Liver (tissue), 9 donors: ENCODE results near the gene LRRC7. TPM values are rescaled to one million over a fixed set of nuclear protein-coding genes. Genes with fewer than 3 reads are reported as not detected.

Source experiments
- DNase-seq: peaks from one replicate; pipeline ENCODE4 v3.0.0-alpha.2; 2017; ENCODE audit warnings: low spot score
- H3K27ac ChIP-seq, 2 donors: one replicate each; pipeline ENCODE4 v1.7.0; 2013; ENCODE audit warnings: inconsistent platforms in 2 of 2, low read length in 2 of 2, control low read depth in 1 of 2, low read depth in 1 of 2, mild to moderate bottlenecking in 1 of 2
- H3K27me3 ChIP-seq, 4 donors: one replicate each; pipeline versions ENCODE4 v1.6.1 to v1.7.0; 2013; ENCODE audit warnings: low read length in 3 of 4, inconsistent platforms in 1 of 4, mild to moderate bottlenecking in 1 of 4, moderate library complexity in 1 of 4; ENCODE audit not compliant: control insufficient read depth in 4 of 4, insufficient read depth in 4 of 4
- H3K36me3 ChIP-seq, 4 donors: one replicate each; pipeline versions ENCODE4 v1.6.1 to v1.7.0; 2013; ENCODE audit warnings: low read length in 3 of 4, mild to moderate bottlenecking in 3 of 4, low read depth in 1 of 4, moderate library complexity in 1 of 4; ENCODE audit not compliant: control insufficient read depth in 4 of 4, insufficient read depth in 3 of 4
- H3K4me1 ChIP-seq, 4 donors: one replicate each; pipeline versions ENCODE4 v1.6.1 to v1.7.0; 2013; ENCODE audit warnings: low read length in 3 of 4, mild to moderate bottlenecking in 3 of 4, moderate library complexity in 1 of 4; ENCODE audit not compliant: control insufficient read depth in 4 of 4, insufficient read depth in 4 of 4
- H3K4me3 ChIP-seq, 3 donors: one replicate each; pipeline versions ENCODE4 v1.6.1 to v1.7.0; 2013; ENCODE audit warnings: low read length in 3 of 3, control low read depth in 1 of 3, low read depth in 1 of 3, mild to moderate bottlenecking in 1 of 3
- H3K9ac ChIP-seq, 2 donors: one replicate each; pipeline ENCODE4 v1.7.0; 2013; ENCODE audit warnings: low read length in 2 of 2, mild to moderate bottlenecking in 2 of 2, moderate library complexity in 2 of 2, control low read depth in 1 of 2, low read depth in 1 of 2
- H3K9me3 ChIP-seq, 4 donors: one replicate each; pipeline versions ENCODE4 v1.6.1 to v1.7.0; 2013; ENCODE audit warnings: low read length in 3 of 4; ENCODE audit not compliant: control insufficient read depth in 4 of 4
- EGR1 ChIP-seq, 2 donors: IDR thresholded peaks; 2 replicates each; pipeline ENCODE4 v1.6.1; 2016 to 2018; ENCODE audit warnings: antibody characterized with exemption in 2 of 2, low read depth in 2 of 2
- FOXA1 ChIP-seq: IDR thresholded peaks from 2 replicates; pipeline ENCODE4 v1.6.1; 2016; ENCODE audit warnings: antibody characterized with exemption
- FOXA2 ChIP-seq: IDR thresholded peaks from 2 replicates; pipeline ENCODE4 v1.6.1; 2016; ENCODE audit warnings: antibody characterized with exemption
- GABPA ChIP-seq, 2 donors: IDR thresholded peaks in 1 of 2; conservative IDR thresholded peaks in 1 of 2; 2 replicates each; pipeline ENCODE4 v1.6.1; 2016; ENCODE audit warnings: antibody characterized with exemption in 2 of 2, mild to moderate bottlenecking in 1 of 2, moderate library complexity in 1 of 2
- HNF4A ChIP-seq, 2 donors: conservative IDR thresholded peaks; 2 replicates each; pipeline ENCODE4 v1.6.1; 2016; ENCODE audit warnings: antibody characterized with exemption in 2 of 2, mild to moderate bottlenecking in 2 of 2
- HNF4G ChIP-seq: IDR thresholded peaks from 2 replicates; pipeline ENCODE4 v1.6.1; 2016; ENCODE audit warnings: antibody characterized with exemption
- JUND ChIP-seq, 2 donors: IDR thresholded peaks; 2 replicates each; pipeline ENCODE4 v1.6.1; 2016; ENCODE audit warnings: antibody characterized with exemption in 2 of 2
- NR2F2 ChIP-seq: IDR thresholded peaks from 2 replicates; pipeline ENCODE4 v1.6.1; 2016; ENCODE audit warnings: antibody characterized with exemption
- RAD21 ChIP-seq, 2 donors: IDR thresholded peaks; 2 replicates each; pipeline ENCODE4 v1.6.1; 2016; ENCODE audit warnings: antibody characterized with exemption in 2 of 2, mild to moderate bottlenecking in 2 of 2
- RXRA ChIP-seq, 2 donors: IDR thresholded peaks; 2 replicates each; pipeline ENCODE4 v1.6.1; 2017 to 2018; ENCODE audit warnings: antibody characterized with exemption in 2 of 2, mild to moderate bottlenecking in 1 of 2
- SP1 ChIP-seq: IDR thresholded peaks from 2 replicates; pipeline ENCODE4 v1.6.1; 2018; ENCODE audit warnings: antibody characterized with exemption, mild to moderate bottlenecking
- TAF1 ChIP-seq: conservative IDR thresholded peaks from 2 replicates; pipeline ENCODE4 v1.6.1; 2016; ENCODE audit warnings: antibody characterized with exemption, mild to moderate bottlenecking
- YY1 ChIP-seq: IDR thresholded peaks from 2 replicates; pipeline ENCODE4 v1.6.1; 2016; ENCODE audit warnings: antibody characterized with exemption, mild to moderate bottlenecking
- WGBS: extraction: QIAGEN DNeasy Blood & Tissue Kit; methylation state at CpG from one replicate; pipeline ENCODE4 v1.1.7; 2013; 5-methylcytosine and 5-hydroxymethylcytosine counted together
- polyA plus RNA-seq, 2 donors: library from polyadenylated mRNA; stranded (reverse) in 1 of 2; unstranded in 1 of 2; fragments of 200-250 nt in 1 of 2; fragments of >200 nt in 1 of 2; fragmentation: Nextera tagmentation in 1 of 2; extraction: Ambion mirVana in 1 of 2; gene quantifications; one replicate each; pipeline versions ENCODE4 v1.2.1 to v1.2.3, GENCODE V29; 2013 to 2015
- total RNA-seq, 2 donors: library from RNA; depleted of rRNA; stranded (reverse); fragments of >200 nt; gene quantifications; one replicate each; pipeline ENCODE4 v1.2.3, GENCODE V29; 2014
- TF ChIP-seq, protein P1 (sequence below): fragments of 150-350 bp; IDR thresholded peaks from 2 replicates; pipeline ENCODE4 v1.5.1; 2017; ENCODE audit warnings: improper control_type of control experiment, low read depth, low read length; ENCODE audit not compliant: missing input control
- TF ChIP-seq, protein P2 (sequence below): IDR thresholded peaks from 2 replicates; pipeline ENCODE4 v1.6.1; 2016; ENCODE audit warnings: antibody characterized with exemption
- TF ChIP-seq, protein P3 (sequence below): IDR thresholded peaks from 2 replicates; pipeline ENCODE4 v1.6.1; 2016; ENCODE audit warnings: antibody characterized with exemption
- TF ChIP-seq, protein P4 (sequence below): IDR thresholded peaks from 2 replicates; pipeline ENCODE4 v1.6.1; 2016; ENCODE audit warnings: antibody characterized with exemption
- TF ChIP-seq, protein P5 (sequence below): IDR thresholded peaks from 2 replicates; pipeline ENCODE4 v1.6.1; 2016; ENCODE audit warnings: antibody characterized with exemption, mild to moderate bottlenecking
- donor health status: healthy.
- donor health status: healthy.
- donor health status: healthy.
- donor health status: healthy.
- donor health status: healthy.

Gene LRRC7
- total and polyA plus RNA-seq, 4 donors = 0.08 to 1.1 (median 0.67) TPM

DNA sequence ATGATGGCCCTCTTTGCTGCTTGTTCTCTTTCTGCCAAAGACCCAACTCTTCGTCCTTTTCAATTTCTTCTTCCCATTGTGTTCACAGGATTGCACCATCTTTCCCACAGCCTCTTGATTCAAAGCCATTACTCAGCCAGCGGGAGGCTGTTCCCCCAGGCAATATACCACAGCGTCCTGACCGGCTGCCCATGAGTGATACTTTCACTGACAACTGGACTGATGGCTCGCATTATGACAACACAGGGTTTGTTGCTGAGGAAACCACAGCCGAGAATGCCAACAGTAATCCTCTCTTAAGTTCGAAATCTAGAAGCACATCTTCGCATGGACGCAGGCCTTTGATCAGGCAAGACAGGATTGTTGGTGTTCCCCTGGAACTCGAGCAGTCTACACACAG, 470.3 kb downstream of the LRRC7 start:
- no peaks in the 10 kb centered on the region for H3K4me1 ChIP-seq
- no peaks in the 10 kb centered on the region for H3K36me3 ChIP-seq
- H3K4me3 ChIP-seq = no peak overlapping the region
- H3K27me3 ChIP-seq = no peaks in the 10 kb centered on the region
- H3K9ac ChIP-seq = no peak overlapping the region
- no peaks in the 10 kb centered on the region for H3K9me3 ChIP-seq
- TF ChIP-seq RXRA (IDR thresholded peaks at IDR 0.05) (no peak), FOXA1 (no peak), YY1 (no peak), FOXA2 (no peak), NR2F2 (no peak)
- DNase-seq = no peak
- WGBS = 82% methylated on average over 10 of the region's 10 CpGs
- no peak overlapping the region for H3K27ac ChIP-seq

DNA sequence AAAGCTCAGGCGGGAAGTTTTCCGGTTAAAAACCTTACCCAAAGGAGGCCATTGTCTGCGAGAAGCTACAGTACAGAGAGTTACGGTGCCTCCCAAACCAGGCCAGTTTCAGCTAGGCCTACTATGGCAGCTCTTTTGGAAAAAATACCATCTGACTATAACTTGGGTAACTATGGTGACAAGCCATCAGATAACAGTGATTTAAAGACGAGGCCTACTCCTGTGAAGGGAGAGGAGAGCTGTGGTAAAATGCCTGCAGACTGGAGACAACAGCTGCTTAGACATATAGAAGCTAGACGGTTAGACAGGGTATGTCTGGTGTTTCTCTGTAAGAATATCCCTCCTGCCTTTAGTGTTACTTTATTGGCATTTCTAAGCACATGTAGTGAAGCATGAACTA, 471.8 kb downstream of the LRRC7 start:
- no peaks in the 10 kb centered on the region for H3K36me3 ChIP-seq
- no peaks in the 10 kb centered on the region for H3K4me1 ChIP-seq
- TF ChIP-seq JUND (IDR thresholded peaks at IDR 0.05) = no peak
- no peak for TF ChIP-seq HNF4G
- no peak for TF ChIP-seq GABPA (IDR thresholded peaks at IDR 0.05 in 1 of 2, conservative IDR thresholded peaks at IDR 0.05 in 1 of 2)
- TF ChIP-seq RXRA (IDR thresholded peaks at IDR 0.05) = no peak
- TF ChIP-seq, protein P1, sequence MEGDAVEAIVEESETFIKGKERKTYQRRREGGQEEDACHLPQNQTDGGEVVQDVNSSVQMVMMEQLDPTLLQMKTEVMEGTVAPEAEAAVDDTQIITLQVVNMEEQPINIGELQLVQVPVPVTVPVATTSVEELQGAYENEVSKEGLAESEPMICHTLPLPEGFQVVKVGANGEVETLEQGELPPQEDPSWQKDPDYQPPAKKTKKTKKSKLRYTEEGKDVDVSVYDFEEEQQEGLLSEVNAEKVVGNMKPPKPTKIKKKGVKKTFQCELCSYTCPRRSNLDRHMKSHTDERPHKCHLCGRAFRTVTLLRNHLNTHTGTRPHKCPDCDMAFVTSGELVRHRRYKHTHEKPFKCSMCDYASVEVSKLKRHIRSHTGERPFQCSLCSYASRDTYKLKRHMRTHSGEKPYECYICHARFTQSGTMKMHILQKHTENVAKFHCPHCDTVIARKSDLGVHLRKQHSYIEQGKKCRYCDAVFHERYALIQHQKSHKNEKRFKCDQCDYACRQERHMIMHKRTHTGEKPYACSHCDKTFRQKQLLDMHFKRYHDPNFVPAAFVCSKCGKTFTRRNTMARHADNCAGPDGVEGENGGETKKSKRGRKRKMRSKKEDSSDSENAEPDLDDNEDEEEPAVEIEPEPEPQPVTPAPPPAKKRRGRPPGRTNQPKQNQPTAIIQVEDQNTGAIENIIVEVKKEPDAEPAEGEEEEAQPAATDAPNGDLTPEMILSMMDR = no peak
- no peak for TF ChIP-seq NR2F2
- no peak for TF ChIP-seq FOXA1
- TF ChIP-seq, protein P2, sequence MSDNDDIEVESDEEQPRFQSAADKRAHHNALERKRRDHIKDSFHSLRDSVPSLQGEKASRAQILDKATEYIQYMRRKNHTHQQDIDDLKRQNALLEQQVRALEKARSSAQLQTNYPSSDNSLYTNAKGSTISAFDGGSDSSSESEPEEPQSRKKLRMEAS = no peak
- TF ChIP-seq YY1 = no peak
- TF ChIP-seq, protein P3, sequence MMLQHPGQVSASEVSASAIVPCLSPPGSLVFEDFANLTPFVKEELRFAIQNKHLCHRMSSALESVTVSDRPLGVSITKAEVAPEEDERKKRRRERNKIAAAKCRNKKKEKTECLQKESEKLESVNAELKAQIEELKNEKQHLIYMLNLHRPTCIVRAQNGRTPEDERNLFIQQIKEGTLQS = no peak
- no peak for TF ChIP-seq SP1
- TF ChIP-seq TAF1 = no peak
- no peak for TF ChIP-seq RAD21 (IDR thresholded peaks at IDR 0.05)
- TF ChIP-seq, protein P4, sequence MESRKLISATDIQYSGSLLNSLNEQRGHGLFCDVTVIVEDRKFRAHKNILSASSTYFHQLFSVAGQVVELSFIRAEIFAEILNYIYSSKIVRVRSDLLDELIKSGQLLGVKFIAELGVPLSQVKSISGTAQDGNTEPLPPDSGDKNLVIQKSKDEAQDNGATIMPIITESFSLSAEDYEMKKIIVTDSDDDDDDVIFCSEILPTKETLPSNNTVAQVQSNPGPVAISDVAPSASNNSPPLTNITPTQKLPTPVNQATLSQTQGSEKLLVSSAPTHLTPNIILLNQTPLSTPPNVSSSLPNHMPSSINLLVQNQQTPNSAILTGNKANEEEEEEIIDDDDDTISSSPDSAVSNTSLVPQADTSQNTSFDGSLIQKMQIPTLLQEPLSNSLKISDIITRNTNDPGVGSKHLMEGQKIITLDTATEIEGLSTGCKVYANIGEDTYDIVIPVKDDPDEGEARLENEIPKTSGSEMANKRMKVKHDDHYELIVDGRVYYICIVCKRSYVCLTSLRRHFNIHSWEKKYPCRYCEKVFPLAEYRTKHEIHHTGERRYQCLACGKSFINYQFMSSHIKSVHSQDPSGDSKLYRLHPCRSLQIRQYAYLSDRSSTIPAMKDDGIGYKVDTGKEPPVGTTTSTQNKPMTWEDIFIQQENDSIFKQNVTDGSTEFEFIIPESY = no peak
- TF ChIP-seq HNF4A (conservative IDR thresholded peaks at IDR 0.05) = no peak
- no peak for TF ChIP-seq FOXA2
- no peak for TF ChIP-seq EGR1 (IDR thresholded peaks at IDR 0.05; ENCODE audit: low read depth in 2 of 2)
- TF ChIP-seq, protein P5, sequence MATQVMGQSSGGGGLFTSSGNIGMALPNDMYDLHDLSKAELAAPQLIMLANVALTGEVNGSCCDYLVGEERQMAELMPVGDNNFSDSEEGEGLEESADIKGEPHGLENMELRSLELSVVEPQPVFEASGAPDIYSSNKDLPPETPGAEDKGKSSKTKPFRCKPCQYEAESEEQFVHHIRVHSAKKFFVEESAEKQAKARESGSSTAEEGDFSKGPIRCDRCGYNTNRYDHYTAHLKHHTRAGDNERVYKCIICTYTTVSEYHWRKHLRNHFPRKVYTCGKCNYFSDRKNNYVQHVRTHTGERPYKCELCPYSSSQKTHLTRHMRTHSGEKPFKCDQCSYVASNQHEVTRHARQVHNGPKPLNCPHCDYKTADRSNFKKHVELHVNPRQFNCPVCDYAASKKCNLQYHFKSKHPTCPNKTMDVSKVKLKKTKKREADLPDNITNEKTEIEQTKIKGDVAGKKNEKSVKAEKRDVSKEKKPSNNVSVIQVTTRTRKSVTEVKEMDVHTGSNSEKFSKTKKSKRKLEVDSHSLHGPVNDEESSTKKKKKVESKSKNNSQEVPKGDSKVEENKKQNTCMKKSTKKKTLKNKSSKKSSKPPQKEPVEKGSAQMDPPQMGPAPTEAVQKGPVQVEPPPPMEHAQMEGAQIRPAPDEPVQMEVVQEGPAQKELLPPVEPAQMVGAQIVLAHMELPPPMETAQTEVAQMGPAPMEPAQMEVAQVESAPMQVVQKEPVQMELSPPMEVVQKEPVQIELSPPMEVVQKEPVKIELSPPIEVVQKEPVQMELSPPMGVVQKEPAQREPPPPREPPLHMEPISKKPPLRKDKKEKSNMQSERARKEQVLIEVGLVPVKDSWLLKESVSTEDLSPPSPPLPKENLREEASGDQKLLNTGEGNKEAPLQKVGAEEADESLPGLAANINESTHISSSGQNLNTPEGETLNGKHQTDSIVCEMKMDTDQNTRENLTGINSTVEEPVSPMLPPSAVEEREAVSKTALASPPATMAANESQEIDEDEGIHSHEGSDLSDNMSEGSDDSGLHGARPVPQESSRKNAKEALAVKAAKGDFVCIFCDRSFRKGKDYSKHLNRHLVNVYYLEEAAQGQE = no peak
- DNase-seq = no peak
- no peak overlapping the region for H3K9ac ChIP-seq
- no peaks in the 10 kb centered on the region for H3K9me3 ChIP-seq
- 84% methylated on average over 6 of the region's 6 CpGs for WGBS
- H3K4me3 ChIP-seq = no peak overlapping the region
- H3K27me3 ChIP-seq = no peaks in the 10 kb centered on the region
- H3K27ac ChIP-seq = no peak overlapping the region
